ENCODE data around the gene ACTG1. TPM values are rescaled to one million over a fixed set of nuclear protein-coding genes. Genes with fewer than 3 reads are reported as not detected.
A peak's percentile ranks its signal among the peaks of the same experiment; 100 is the strongest.

ACTG1 gene
- total RNA-seq, 2 donors from 2014 or later, result 4,461 to 5,616 TPM

DNA sequence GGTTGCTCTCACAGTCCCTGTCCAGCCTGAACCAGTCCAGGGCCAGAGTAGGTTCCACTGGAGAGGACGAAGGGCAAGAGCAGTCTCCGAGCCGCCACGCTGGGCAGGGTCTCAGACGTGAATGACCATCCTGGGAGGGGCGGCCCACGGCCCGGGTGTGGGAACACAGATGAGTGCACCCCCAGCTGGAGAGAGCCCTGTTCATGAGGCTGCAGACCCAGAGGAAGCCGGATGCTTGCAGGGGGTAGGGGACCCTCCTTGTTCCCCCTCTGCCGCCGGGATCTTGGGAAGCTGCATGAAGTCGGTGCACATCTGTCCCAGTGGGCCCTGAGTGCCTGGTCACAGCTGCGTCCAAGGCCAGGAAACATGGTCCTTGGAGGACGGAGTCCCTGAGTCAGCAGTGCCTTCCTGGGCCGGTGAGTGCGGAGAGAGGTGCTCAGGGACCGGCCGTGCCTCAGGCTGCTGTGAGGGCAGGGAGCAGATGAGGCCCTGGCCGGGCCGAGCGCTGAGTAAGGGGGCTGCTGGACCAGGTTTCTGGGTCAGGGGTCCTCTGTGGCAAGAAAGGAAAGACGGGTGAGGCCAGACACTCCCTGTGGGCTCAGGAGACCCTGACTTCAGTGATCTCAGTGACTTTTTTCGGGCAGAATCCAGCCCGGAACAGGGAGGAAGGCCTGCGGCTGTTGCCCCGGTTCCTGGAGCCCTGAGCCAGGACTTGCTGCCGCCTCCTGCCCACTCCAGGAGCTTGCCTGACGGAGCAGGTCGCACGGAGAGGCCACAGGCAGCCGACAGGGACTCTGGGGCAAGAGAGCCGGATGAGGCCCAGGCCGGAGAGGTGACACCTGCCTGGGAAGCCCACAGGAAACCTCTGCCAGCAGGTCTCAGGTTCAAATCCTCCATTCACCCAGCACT lies 45.8 kb downstream of the ACTG1 start:
- 81 to 89% methylated on average over 23 to 33 of the region's 33 CpGs for WGBS, 2 experiments (ENCODE audit: insufficient coverage in 1 of 2, insufficient read length in 1 of 2)
- Histone ChIP-seq H3K9ac (ENCODE audit: extremely low read depth, low read length, poor library complexity, severe bottlenecking) (no peak overlapping the region), H3K4me1 (ENCODE audit: control insufficient read depth, insufficient read depth, low read length) (no peaks in the 10 kb centered on the region), H3K9me3 (ENCODE audit: control insufficient read depth, low read length) (no peaks in the 10 kb centered on the region), H3K27ac (ENCODE audit: low read depth, low read length) (no peak overlapping the region), H3K4me3 (ENCODE audit: low read length) (no peak overlapping the region), H3K36me3 (ENCODE audit: control insufficient read depth, insufficient read depth, low read length) (no peaks in the 10 kb centered on the region), H3K27me3 (ENCODE audit: control insufficient read depth, insufficient read depth, low read length, poor library complexity, severe bottlenecking) (no peaks in the 10 kb centered on the region)
- Mint-ChIP-seq H3K36me3 (ENCODE audit: low read depth) (peaks cover 19% of the 10 kb centered on the region), H3K9me3 (no peaks in the 10 kb centered on the region), H3K27ac (no peak overlapping the region), H3K4me1 (no peaks in the 10 kb centered on the region), H3K4me3 (no peak overlapping the region), H3K27me3 (ENCODE audit: insufficient read depth) (no peaks in the 10 kb centered on the region)
- TF ChIP-seq, protein P1, sequence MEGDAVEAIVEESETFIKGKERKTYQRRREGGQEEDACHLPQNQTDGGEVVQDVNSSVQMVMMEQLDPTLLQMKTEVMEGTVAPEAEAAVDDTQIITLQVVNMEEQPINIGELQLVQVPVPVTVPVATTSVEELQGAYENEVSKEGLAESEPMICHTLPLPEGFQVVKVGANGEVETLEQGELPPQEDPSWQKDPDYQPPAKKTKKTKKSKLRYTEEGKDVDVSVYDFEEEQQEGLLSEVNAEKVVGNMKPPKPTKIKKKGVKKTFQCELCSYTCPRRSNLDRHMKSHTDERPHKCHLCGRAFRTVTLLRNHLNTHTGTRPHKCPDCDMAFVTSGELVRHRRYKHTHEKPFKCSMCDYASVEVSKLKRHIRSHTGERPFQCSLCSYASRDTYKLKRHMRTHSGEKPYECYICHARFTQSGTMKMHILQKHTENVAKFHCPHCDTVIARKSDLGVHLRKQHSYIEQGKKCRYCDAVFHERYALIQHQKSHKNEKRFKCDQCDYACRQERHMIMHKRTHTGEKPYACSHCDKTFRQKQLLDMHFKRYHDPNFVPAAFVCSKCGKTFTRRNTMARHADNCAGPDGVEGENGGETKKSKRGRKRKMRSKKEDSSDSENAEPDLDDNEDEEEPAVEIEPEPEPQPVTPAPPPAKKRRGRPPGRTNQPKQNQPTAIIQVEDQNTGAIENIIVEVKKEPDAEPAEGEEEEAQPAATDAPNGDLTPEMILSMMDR (conservative IDR thresholded peaks at IDR 0.05), result no peak
- peak; percentile 58 for DNase-seq

DNA sequence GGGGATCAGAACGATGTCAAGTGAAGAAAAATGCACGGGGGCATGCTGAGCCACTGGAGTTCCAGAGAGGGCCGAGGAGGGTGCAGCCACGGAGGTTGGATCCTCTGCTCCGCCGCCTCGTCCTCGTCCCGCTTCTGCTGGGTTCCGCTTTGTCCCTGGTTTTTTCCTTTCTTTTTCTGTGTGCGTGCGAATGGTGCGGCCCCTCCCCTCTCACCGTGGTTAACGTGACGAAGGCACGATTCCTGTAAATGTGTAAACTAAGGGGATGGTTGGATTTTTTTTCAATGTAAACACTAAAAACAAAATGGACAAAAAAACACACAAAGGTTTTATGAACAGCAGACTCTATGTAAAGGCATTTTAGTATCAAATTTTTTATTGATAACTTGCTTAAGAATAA lies 46.7 kb downstream of the ACTG1 start:
- WGBS, 2 experiments (ENCODE audit: insufficient coverage in 1 of 2, insufficient read length in 1 of 2), result 89 to 95% methylated on average over 10 of the region's 17 CpGs
- no peak overlapping the region for H3K9ac ChIP-seq (ENCODE audit: extremely low read depth, low read length, poor library complexity, severe bottlenecking)
- no peak overlapping the region for H3K27ac ChIP-seq (ENCODE audit: low read depth, low read length)
- Mint-ChIP-seq H3K4me3 (no peak overlapping the region), H3K27ac (no peak overlapping the region), H3K36me3 (ENCODE audit: low read depth) (peaks cover 21% of the 10 kb centered on the region), H3K9me3 (no peaks in the 10 kb centered on the region), H3K27me3 (ENCODE audit: insufficient read depth) (no peaks in the 10 kb centered on the region), H3K4me1 (no peaks in the 10 kb centered on the region)
- no peak overlapping the region for H3K4me3 ChIP-seq (ENCODE audit: low read length)
- no peak for DNase-seq
- H3K4me1 ChIP-seq (ENCODE audit: control insufficient read depth, insufficient read depth, low read length), result no peaks in the 10 kb centered on the region
- H3K36me3 ChIP-seq (ENCODE audit: control insufficient read depth, insufficient read depth, low read length), result no peaks in the 10 kb centered on the region
- no peaks in the 10 kb centered on the region for H3K27me3 ChIP-seq (ENCODE audit: control insufficient read depth, insufficient read depth, low read length, poor library complexity, severe bottlenecking)
- TF ChIP-seq, protein P1 (conservative IDR thresholded peaks at IDR 0.05), result no peak
- no peaks in the 10 kb centered on the region for H3K9me3 ChIP-seq (ENCODE audit: control insufficient read depth, low read length)

DNA sequence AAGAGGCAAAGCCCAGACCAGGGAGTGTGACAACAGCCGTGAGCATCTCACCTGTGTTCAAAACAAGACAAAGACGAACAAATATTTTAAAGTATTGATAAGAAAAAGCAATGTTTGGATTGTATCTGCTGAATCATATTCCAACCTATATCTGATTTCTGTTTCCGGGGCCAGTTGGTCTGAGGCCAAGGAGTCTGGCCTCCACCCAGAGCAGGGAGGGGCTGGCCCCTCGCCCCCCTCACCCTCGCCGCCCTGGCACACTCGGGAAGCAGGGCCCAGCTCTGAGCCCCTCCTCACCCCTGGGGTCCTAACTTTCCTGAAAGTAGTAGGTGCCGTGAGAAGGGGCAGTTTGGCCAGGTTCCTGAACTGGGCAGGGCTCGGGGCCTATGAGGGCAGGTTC lies 48.0 kb downstream of the ACTG1 start:
- Histone ChIP-seq H3K36me3 (ENCODE audit: control insufficient read depth, insufficient read depth, low read length) (no peaks in the 10 kb centered on the region), H3K27ac (ENCODE audit: low read depth, low read length) (no peak overlapping the region), H3K4me1 (ENCODE audit: control insufficient read depth, insufficient read depth, low read length) (no peaks in the 10 kb centered on the region), H3K4me3 (ENCODE audit: low read length) (no peak overlapping the region), H3K9ac (ENCODE audit: extremely low read depth, low read length, poor library complexity, severe bottlenecking) (no peak overlapping the region), H3K27me3 (ENCODE audit: control insufficient read depth, insufficient read depth, low read length, poor library complexity, severe bottlenecking) (no peaks in the 10 kb centered on the region), H3K9me3 (ENCODE audit: control insufficient read depth, low read length) (no peaks in the 10 kb centered on the region)
- WGBS, 2 experiments (ENCODE audit: insufficient coverage in 1 of 2, insufficient read length in 1 of 2), result 91 to 92% methylated on average over 3 to 9 of the region's 9 CpGs
- TF ChIP-seq, protein P1 (conservative IDR thresholded peaks at IDR 0.05), result no peak
- Mint-ChIP-seq H3K4me3 (no peak overlapping the region), H3K27ac (no peak overlapping the region), H3K4me1 (no peaks in the 10 kb centered on the region), H3K36me3 (ENCODE audit: low read depth) (peaks cover 19% of the 10 kb centered on the region), H3K9me3 (no peaks in the 10 kb centered on the region), H3K27me3 (ENCODE audit: insufficient read depth) (no peaks in the 10 kb centered on the region)
- no peak for DNase-seq
